GM15510 (cell line): Measurements from ENCODE around the gene CAPN5.

Source experiments
- POLR2A ChIP-seq: IDR thresholded peaks from 3 replicates; pipeline ENCODE4 v1.6.1; 2011; ENCODE audit warnings: borderline replicate concordance; ENCODE audit not compliant: insufficient read length; ENCODE audit errors: extremely low read depth

Gene CAPN5

GRCh38 chr11:77124041-77124440 is 57.3 kb downstream of the CAPN5 start:
- no peak for TF ChIP-seq POLR2A

- TF ChIP-seq POLR2A, result no peak
Observed at GRCh38 chr11:77124488-77124887, 57.7 kb downstream of the CAPN5 start.

- TF ChIP-seq POLR2A, result no peak
Observed at GRCh38 chr11:77125191-77125590, 58.4 kb downstream of the CAPN5 start.

- TF ChIP-seq POLR2A, result no peak
Observed at GRCh38 chr11:77125695-77126094, 58.9 kb downstream of the CAPN5 start.

- TF ChIP-seq POLR2A, result no peak
Observed at GRCh38 chr11:77126156-77126775, 59.5 kb downstream of the CAPN5 start.

- TF ChIP-seq POLR2A, result no peak
Observed at GRCh38 chr11:77126861-77127234, 60.1 kb downstream of the CAPN5 start.

DNA sequence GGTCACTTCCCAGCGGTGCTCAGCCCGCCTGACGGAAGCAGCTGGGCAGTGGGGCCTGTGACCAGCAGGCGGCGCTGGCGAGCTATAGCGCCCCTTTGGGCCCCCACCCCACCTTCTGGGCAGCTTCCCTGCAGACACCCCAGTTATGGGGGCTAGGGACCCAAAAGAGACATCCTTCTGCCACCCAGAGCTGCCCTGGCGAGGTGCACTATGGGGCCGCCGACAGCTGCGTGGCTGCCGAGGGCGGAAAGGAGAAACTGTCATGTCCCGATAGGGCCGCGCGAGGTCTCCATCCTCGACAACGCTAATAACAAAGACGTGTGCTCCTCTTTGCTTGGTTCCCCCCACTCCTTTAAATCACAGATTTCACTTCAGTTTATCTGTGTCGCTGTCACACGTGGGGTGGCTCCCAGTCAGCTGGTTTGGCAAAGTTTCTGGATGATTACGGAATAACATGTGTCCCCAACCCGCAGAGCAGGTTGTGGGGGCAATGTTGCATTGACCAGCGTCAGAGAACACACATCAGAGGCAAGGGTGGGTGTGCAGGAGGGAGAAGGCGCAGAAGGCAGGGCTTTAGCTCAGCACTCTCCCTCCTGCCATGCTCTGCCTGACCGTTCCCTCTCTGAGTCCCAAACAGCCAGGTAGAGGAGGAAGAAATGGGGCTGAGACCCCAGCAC is 60.6 kb downstream of the CAPN5 start:
- TF ChIP-seq POLR2A, result no peak

- no peak for TF ChIP-seq POLR2A
Observed at GRCh38 chr11:77127920-77128691, 61.3 kb downstream of the CAPN5 start, which contains the start of gene MYO7A. Gene MYO7A (plus strand): TSS chr11:77128246. CDS start chr11:77130635, 2,389 bp downstream.

DNA sequence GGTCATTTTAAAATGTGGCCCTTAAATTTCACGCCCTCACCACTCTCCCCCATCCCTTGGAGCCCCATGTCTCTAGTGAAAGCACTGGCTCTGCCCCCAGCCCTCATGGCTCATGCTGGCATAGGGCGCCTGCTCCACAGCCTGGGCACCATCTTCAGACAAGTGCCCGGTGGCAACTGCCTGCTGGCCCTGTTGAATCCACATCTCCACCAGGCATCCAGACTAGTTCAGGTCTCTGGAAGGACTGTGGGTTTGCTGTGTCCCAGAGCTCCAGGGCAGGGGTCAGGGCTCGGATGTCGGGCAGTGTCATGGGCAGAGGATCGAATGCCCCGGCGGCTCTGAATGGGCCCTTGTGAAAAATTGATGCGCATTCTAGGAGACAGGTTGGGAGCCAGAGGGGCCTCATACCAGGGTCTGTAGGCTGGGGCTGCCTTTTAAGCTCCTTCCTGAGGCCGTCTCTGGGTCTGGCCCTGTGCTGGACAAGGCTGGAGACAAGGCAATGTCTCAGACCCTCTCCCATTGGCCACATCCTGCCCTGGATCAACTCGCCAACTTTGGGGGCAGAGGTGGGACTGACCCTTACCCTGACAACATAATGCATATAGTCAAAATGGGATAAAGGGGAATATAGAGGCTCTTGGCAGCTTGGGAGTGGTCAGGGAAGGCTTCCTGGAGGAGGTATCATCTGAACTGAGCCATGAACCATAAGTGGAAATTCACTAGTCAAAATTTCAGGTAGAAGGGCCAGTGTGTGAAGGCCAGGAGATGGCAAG is 62.5 kb downstream of the CAPN5 start:
- TF ChIP-seq POLR2A, result no peak

- no peak for TF ChIP-seq POLR2A
Observed at GRCh38 chr11:77129842-77130756, 63.3 kb downstream of the CAPN5 start.

DNA sequence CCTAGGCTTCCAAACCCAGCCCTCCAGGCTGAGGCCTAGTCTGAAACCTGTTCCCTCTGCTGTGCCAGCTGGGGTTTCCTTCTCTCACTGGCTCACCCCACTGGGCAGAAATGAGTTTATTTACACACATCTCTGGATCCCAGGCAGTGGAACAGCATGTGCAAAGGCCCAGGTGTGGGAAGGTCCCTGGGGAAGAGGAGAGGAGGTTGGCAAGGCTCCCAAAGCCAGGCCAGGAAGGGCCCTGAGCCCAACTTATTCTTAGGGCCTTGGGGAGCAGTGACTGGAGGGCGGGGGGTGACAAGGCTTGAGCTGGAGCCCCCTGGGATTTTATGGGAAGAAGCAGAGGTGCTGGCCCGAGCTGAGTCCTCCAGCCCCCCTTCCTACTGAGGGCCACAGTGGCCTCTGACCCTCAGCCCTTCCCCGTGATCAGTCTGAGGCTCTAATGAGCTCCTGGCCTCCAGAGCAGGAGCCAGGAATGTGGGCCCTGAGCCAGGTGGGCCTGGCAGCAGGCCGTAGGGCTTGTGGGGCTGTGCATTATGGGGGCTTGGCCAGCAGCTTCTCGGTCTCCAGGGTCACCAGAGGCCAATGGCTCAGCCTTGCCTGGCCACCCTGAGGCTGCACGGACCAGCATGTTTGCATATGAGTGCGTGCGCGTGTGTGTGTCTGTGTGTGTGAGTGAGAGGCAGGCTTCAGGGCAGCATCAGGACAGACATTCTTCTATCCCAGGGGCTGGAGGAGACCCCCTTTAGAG is 64.2 kb downstream of the CAPN5 start:
- no peak for TF ChIP-seq POLR2A

DNA sequence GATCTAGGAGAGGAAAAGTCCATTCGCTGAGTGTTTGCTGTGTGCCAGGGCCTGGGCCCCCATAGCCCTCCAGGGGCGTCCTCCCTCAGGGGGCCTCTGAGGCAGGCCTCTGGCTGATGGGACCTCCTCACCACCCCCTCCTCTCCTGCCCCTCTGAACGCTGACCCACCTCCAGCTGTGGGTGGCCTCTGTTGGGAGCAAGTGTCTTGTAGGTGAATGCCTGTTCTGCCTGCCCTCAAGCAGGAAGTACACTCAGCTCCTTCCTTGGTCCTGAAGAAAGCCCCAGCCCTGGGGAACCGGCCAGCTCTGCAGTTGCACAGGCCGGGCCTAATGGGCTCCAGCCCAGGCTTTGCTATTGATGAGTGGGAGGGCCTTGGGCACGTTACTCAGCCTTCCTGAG is 64.8 kb downstream of the CAPN5 start:
- TF ChIP-seq POLR2A, result no peak

- TF ChIP-seq POLR2A, result no peak
Observed at GRCh38 chr11:77135069-77135468, 68.3 kb downstream of the CAPN5 start.
